ENCODE data around the gene HGF.

Gene HGF

DNA sequence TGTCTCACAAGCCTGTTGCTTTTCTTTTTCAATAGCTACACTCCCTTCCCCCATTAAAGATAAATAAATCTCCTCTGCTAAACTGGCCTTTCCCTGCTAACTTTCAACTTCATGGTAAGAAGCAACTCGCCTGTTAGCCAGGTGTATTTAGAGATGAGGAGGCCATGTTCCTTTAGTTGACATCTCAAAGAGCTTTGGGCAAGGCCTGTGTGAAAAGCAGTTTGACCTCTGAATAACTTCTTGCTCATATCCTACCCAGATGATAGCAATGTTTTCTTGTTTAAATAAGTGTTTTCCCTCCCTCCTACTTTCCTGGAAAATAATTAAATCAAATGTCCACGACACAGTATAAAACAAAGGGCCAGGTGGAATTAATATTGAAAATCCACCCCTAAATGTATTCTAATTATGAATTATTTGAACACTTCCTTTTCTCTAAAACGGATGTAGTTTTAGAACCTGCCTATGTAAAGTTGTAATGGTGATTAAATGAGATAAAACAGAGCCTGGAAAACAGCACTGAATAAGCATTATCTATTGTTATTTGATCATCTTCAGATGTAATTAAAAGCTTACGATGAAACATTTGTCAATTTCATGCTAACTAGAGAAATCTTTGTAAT is 78.5 kb downstream of the HGF start:
- H4K91ac ChIP-seq (ENCODE audit: low read length) = no peak overlapping the region
- H2AK5ac ChIP-seq (ENCODE audit: low read length, severe bottlenecking) = no peak overlapping the region
- no peak overlapping the region for H2AFZ ChIP-seq (ENCODE audit: low read depth, low read length)
- no peak overlapping the region for H3K4me2 ChIP-seq (ENCODE audit: low read length, poor library complexity, severe bottlenecking)
- H3K9me3 ChIP-seq (ENCODE audit: control insufficient read depth, low read length) = no peaks in the 10 kb centered on the region
- H2BK120ac ChIP-seq (ENCODE audit: low read depth, low read length) = no peak overlapping the region
- H2BK12ac ChIP-seq (ENCODE audit: low read length in 2 of 2) = peak overlapping the region in 1 of 2 experiments; percentile 86
- no peak overlapping the region for H3K4me3 ChIP-seq (ENCODE audit: insufficient read depth in 1 of 2, low read depth in 1 of 2, low read length in 2 of 2)
- H3K4ac ChIP-seq (ENCODE audit: low read depth in 1 of 2, low read length in 2 of 2) = peak overlapping the region; percentile 58 to 75
- no peak overlapping the region for H3K23ac ChIP-seq (ENCODE audit: low read length in 2 of 2)
- no peak overlapping the region for H4K8ac ChIP-seq (ENCODE audit: low read length)
- no peaks in the 10 kb centered on the region for H3K4me1 ChIP-seq (ENCODE audit: control insufficient read depth, insufficient read depth, low read depth, low read length)
- WGBS = 0% methylated on average over 1 of the region's 4 CpGs
- no peak overlapping the region for H3K14ac ChIP-seq (ENCODE audit: low read length in 2 of 2)
- no peak for DNase-seq
- H3K18ac ChIP-seq (ENCODE audit: low read depth in 1 of 2, low read length in 2 of 2) = peak overlapping the region in 1 of 2 experiments; percentile 48
- no peaks in the 10 kb centered on the region for H3K27me3 ChIP-seq (ENCODE audit: control insufficient read depth in 1 of 2, insufficient read depth in 1 of 2, low read length in 2 of 2)
- H3K9ac ChIP-seq (ENCODE audit: low read length) = peak overlapping the region; percentile 20
- no peaks in the 10 kb centered on the region for H3K36me3 ChIP-seq (ENCODE audit: control insufficient read depth in 1 of 2, insufficient read depth in 2 of 2, low read depth in 1 of 2, low read length in 2 of 2)
- no peak overlapping the region for H2BK5ac ChIP-seq (ENCODE audit: low read depth, low read length, poor library complexity, severe bottlenecking)
- no peak overlapping the region for H2BK15ac ChIP-seq (ENCODE audit: low read depth, poor library complexity, severe bottlenecking)
- H3K79me1 ChIP-seq (replicated peaks; ENCODE audit: low read length, poor library complexity, severe bottlenecking) = no peaks in the 10 kb centered on the region
- H3K27ac ChIP-seq (ENCODE audit: low read length, poor library complexity, severe bottlenecking) = no peak overlapping the region

DNA sequence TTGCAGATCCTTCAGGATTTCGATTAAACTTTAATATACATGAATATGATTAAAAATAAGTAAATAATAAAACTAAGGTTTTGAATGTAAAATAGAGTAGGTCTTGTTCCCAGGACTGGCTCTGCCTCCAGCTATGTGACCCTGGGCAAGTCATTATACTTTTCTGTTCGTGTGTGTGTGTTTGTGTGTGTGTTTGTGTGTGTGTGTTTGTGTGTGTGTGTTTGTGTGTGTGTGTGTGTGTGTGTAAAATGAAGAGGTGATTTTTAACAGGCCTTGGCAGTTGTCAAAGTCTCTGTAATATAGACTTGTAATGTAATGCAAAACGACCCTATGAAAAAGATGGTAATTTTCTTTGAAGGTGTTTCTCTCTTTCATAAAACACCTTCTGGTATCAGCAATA is 79.2 kb downstream of the HGF start:
- Histone ChIP-seq H2BK12ac (ENCODE audit: low read length in 2 of 2) (peak overlapping the region in 1 of 2 experiments; percentile 96), H3K27ac (ENCODE audit: low read length, poor library complexity, severe bottlenecking) (no peak overlapping the region), H3K18ac (ENCODE audit: low read depth in 1 of 2, low read length in 2 of 2) (peak overlapping the region in 1 of 2 experiments; percentile 62), H2BK5ac (ENCODE audit: low read depth, low read length, poor library complexity, severe bottlenecking) (no peak overlapping the region), H4K91ac (ENCODE audit: low read length) (no peak overlapping the region), H2BK120ac (ENCODE audit: low read depth, low read length) (no peak overlapping the region), H2BK15ac (ENCODE audit: low read depth, poor library complexity, severe bottlenecking) (no peak overlapping the region), H3K4me3 (ENCODE audit: insufficient read depth in 1 of 2, low read depth in 1 of 2, low read length in 2 of 2) (peak overlapping the region in 1 of 2 experiments; percentile 35), H3K4me2 (ENCODE audit: low read length, poor library complexity, severe bottlenecking) (no peak overlapping the region), H3K36me3 (ENCODE audit: control insufficient read depth in 1 of 2, insufficient read depth in 2 of 2, low read depth in 1 of 2, low read length in 2 of 2) (no peaks in the 10 kb centered on the region), H3K79me1 (replicated peaks; ENCODE audit: low read length, poor library complexity, severe bottlenecking) (no peaks in the 10 kb centered on the region), H2AFZ (ENCODE audit: low read depth, low read length) (no peak overlapping the region), H3K14ac (ENCODE audit: low read length in 2 of 2) (no peak overlapping the region), H2AK5ac (ENCODE audit: low read length, severe bottlenecking) (no peak overlapping the region), H3K9ac (ENCODE audit: low read length) (peak overlapping the region; percentile 20), H3K9me3 (ENCODE audit: control insufficient read depth, low read length) (no peaks in the 10 kb centered on the region), H4K8ac (ENCODE audit: low read length) (no peak overlapping the region), H3K27me3 (ENCODE audit: control insufficient read depth in 1 of 2, insufficient read depth in 1 of 2, low read length in 2 of 2) (no peaks in the 10 kb centered on the region), H3K4me1 (ENCODE audit: control insufficient read depth, insufficient read depth, low read depth, low read length) (no peaks in the 10 kb centered on the region), H3K23ac (ENCODE audit: low read length in 2 of 2) (no peak overlapping the region), H3K4ac (ENCODE audit: low read depth in 1 of 2, low read length in 2 of 2) (peak overlapping the region in 1 of 2 experiments; percentile 58)
- 64% methylated on average over 1 of the region's 3 CpGs for WGBS
- no peak for DNase-seq

DNA sequence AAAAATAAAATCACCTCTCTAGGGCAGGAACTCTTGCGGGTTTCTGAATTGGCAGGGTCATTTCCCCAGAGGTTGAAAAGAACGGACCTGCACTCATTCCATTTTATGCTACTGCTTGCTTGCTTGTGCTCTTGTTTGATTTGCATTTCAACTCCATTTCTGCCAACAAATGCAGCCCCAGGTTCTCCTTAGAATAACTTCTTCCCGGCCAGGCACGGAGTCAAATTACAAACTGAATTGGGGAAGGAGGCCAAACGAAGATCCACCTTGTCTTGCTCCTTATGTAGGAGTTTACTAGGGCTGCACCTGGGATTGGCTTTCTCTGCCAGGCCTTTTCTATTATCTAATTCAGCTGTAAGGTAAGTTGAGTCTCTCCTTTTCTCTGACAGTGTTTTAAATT is 79.6 kb downstream of the HGF start:
- Histone ChIP-seq H2AFZ (ENCODE audit: low read depth, low read length) (no peak overlapping the region), H4K8ac (ENCODE audit: low read length) (peak overlapping the region; percentile 75), H3K9me3 (ENCODE audit: control insufficient read depth, low read length) (no peaks in the 10 kb centered on the region), H3K36me3 (ENCODE audit: control insufficient read depth in 1 of 2, insufficient read depth in 2 of 2, low read depth in 1 of 2, low read length in 2 of 2) (no peaks in the 10 kb centered on the region), H2BK15ac (ENCODE audit: low read depth, poor library complexity, severe bottlenecking) (no peak overlapping the region), H2BK5ac (ENCODE audit: low read depth, low read length, poor library complexity, severe bottlenecking) (no peak overlapping the region), H3K23ac (ENCODE audit: low read length in 2 of 2) (no peak overlapping the region), H3K4me3 (ENCODE audit: insufficient read depth in 1 of 2, low read depth in 1 of 2, low read length in 2 of 2) (peak overlapping the region in 1 of 2 experiments; percentile 35), H3K27me3 (ENCODE audit: control insufficient read depth in 1 of 2, insufficient read depth in 1 of 2, low read length in 2 of 2) (no peaks in the 10 kb centered on the region), H3K4me1 (ENCODE audit: control insufficient read depth, insufficient read depth, low read depth, low read length) (peaks cover under 1% of the 10 kb centered on the region), H2BK120ac (ENCODE audit: low read depth, low read length) (no peak overlapping the region), H2BK12ac (ENCODE audit: low read length in 2 of 2) (peak overlapping the region; percentile 33 to 50), H3K9ac (ENCODE audit: low read length) (peak overlapping the region; percentile 20), H3K14ac (ENCODE audit: low read length in 2 of 2) (no peak overlapping the region), H3K4me2 (ENCODE audit: low read length, poor library complexity, severe bottlenecking) (no peak overlapping the region), H2AK5ac (ENCODE audit: low read length, severe bottlenecking) (no peak overlapping the region), H3K27ac (ENCODE audit: low read length, poor library complexity, severe bottlenecking) (no peak overlapping the region), H3K79me1 (replicated peaks; ENCODE audit: low read length, poor library complexity, severe bottlenecking) (no peaks in the 10 kb centered on the region), H3K4ac (ENCODE audit: low read depth in 1 of 2, low read length in 2 of 2) (no peak overlapping the region), H4K91ac (ENCODE audit: low read length) (peak overlapping the region; percentile 11), H3K18ac (ENCODE audit: low read depth in 1 of 2, low read length in 2 of 2) (peak overlapping the region in 1 of 2 experiments; percentile 81)
- DNase-seq = no peak
- WGBS = 49% methylated on average over 5 of the region's 5 CpGs

DNA sequence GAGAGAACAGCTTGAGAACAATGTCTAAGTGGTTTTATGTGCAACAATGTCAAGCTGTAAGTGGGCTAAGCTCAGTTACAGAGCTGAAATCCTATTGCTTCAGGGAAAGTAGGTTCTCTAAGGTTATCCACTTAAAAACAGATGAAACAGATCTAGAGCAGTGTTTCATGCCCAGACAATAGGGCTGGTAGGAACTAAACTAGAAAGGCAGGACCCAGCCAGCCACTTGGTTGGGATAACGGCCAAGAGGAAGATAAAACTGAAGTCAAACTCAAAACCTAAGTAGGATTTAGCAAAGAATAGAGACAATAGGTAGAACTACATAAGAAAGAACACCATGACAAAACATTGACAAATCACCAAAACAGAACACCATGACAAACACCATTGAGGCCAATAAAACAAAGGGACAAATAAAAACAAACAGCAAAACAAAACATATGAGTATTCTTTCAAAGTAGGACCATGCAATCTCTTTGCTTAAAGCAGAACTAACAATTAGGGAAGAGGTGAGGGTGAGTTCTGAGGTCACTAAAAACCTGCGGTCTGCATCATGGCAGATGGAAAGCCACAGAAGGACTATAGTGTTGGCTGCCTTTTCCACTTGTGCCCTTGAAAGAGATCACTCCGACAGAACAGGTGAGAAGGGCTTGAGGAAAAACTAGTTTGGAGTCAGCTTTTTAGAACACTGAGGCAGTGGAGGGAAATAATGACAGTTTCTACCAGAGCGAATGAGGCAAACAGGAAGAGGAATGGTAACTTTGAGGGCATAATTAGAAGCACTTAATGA is 81.0 kb downstream of the HGF start:
- peak overlapping the region in 1 of 2 experiments; percentile 40 for H3K4ac ChIP-seq (ENCODE audit: low read depth in 1 of 2, low read length in 2 of 2)
- H3K9ac ChIP-seq (ENCODE audit: low read length) = peak overlapping the region; percentile 20
- H3K79me1 ChIP-seq (replicated peaks; ENCODE audit: low read length, poor library complexity, severe bottlenecking) = no peaks in the 10 kb centered on the region
- H4K91ac ChIP-seq (ENCODE audit: low read length) = no peak overlapping the region
- H2BK120ac ChIP-seq (ENCODE audit: low read depth, low read length) = no peak overlapping the region
- H2BK15ac ChIP-seq (ENCODE audit: low read depth, poor library complexity, severe bottlenecking) = no peak overlapping the region
- no peak overlapping the region for H4K8ac ChIP-seq (ENCODE audit: low read length)
- H3K14ac ChIP-seq (ENCODE audit: low read length in 2 of 2) = no peak overlapping the region
- peak overlapping the region in 1 of 2 experiments; percentile 52 for H3K18ac ChIP-seq (ENCODE audit: low read depth in 1 of 2, low read length in 2 of 2)
- no peaks in the 10 kb centered on the region for H3K9me3 ChIP-seq (ENCODE audit: control insufficient read depth, low read length)
- H2AK5ac ChIP-seq (ENCODE audit: low read length, severe bottlenecking) = no peak overlapping the region
- H2BK5ac ChIP-seq (ENCODE audit: low read depth, low read length, poor library complexity, severe bottlenecking) = no peak overlapping the region
- WGBS = 95% methylated on average over 4 of the region's 4 CpGs
- H2AFZ ChIP-seq (ENCODE audit: low read depth, low read length) = no peak overlapping the region
- H3K23ac ChIP-seq (ENCODE audit: low read length in 2 of 2) = no peak overlapping the region
- H3K4me2 ChIP-seq (ENCODE audit: low read length, poor library complexity, severe bottlenecking) = no peak overlapping the region
- H3K4me3 ChIP-seq (ENCODE audit: insufficient read depth in 1 of 2, low read depth in 1 of 2, low read length in 2 of 2) = no peak overlapping the region
- peak overlapping the region; percentile 18 to 59 for H2BK12ac ChIP-seq (ENCODE audit: low read length in 2 of 2)
- H3K27ac ChIP-seq (ENCODE audit: low read length, poor library complexity, severe bottlenecking) = no peak overlapping the region
- DNase-seq = no peak
- H3K27me3 ChIP-seq (ENCODE audit: control insufficient read depth in 1 of 2, insufficient read depth in 1 of 2, low read length in 2 of 2) = no peaks in the 10 kb centered on the region
- no peaks in the 10 kb centered on the region for H3K36me3 ChIP-seq (ENCODE audit: control insufficient read depth in 1 of 2, insufficient read depth in 2 of 2, low read depth in 1 of 2, low read length in 2 of 2)
- peaks cover 2% of the 10 kb centered on the region for H3K4me1 ChIP-seq (ENCODE audit: control insufficient read depth, insufficient read depth, low read depth, low read length)
